D721Med (cell line): ENCODE measurements around the gene LRIG3.

Source experiments
- DNase-seq: peaks from one replicate; pipeline ENCODE4 v3.0.0; 2011; ENCODE audit warnings: low spot score; ENCODE audit not compliant: insufficient read length
- FAIRE-seq: peaks from 2 replicates; lab custom pipeline; 2011; peaks lifted over from hg19 to GRCh38; lab: Jason Lieb, UNC
- CTCF ChIP-seq: IDR thresholded peaks from 2 replicates; pipeline ENCODE4 v1.5.1; 2012; ENCODE audit warnings: mild to moderate bottlenecking, control low read depth; ENCODE audit not compliant: insufficient read depth; ENCODE audit errors: missing control alignments

LRIG3 gene

DNA sequence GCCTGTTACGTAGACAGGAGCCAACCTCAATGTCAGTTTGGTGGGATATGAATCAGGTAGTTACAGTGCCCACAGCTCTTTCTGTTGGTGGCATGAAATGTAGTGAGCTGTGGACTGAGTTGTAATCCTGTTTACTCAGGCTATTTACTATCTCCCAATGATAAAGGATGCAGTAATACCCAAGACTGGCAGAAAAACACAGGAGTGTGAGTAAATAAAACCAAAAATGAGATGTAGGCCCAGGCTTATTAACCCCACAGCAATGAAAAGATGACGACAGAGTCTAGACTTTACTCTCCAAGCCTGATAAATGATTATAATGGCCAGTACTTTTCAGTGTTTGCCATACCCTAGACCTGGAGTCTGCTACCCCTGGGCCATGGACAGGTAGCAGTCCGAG, 22.8 kb upstream of the LRIG3 start:
- no peak for TF ChIP-seq CTCF
- no peak for FAIRE-seq
- DNase-seq, result no peak

DNA sequence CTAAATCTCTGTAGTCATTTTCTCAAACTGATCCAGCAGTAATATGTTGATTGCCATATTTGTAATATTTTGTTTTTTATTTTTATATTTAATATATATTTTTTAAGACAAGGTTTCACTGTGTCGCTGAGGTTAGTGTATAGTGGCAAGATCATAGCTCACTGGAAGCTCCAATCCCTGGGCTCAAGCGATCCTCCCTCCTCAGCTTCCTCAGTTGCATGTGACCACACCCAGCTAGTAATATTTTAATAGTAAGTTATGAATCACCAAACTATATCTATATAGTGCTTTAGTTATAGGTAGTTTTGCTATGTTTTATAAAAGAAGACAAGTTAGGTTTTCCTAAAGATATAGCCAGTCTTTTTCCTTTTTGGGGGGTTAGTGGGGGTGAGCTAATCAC, 22.0 kb upstream of the LRIG3 start:
- no peak for TF ChIP-seq CTCF
- DNase-seq (no peak), FAIRE-seq (no peak)

GRCh38 chr12:58939399-58940100, 19.2 kb upstream of the LRIG3 start:
- no peak for TF ChIP-seq CTCF
- FAIRE-seq (no peak), DNase-seq (no peak)

GRCh38 chr12:58938440-58938839, 18.1 kb upstream of the LRIG3 start:
- FAIRE-seq, result no peak
- TF ChIP-seq CTCF, result no peak
- no peak for DNase-seq

DNA sequence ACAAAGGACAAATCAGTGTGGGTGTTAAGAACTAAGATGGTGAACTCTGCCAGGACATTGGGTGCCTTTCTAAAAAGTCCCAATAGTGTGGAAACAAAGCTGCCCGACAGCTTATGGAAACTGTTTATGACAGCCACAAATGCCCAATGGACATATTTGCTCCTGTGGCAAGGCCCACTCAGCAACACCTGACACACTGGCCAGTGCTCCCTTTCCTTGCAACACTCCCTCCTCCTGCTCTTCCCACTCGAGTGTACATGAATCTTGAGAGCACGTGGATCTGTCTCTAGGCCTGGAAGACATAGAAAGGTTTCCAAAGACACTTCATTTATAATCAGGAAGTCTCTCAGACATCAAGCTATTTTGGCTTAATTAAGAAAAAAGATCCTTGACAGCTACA, 14.2 kb upstream of the LRIG3 start:
- TF ChIP-seq CTCF, result no peak
- DNase-seq, result no peak
- FAIRE-seq, result no peak

DNA sequence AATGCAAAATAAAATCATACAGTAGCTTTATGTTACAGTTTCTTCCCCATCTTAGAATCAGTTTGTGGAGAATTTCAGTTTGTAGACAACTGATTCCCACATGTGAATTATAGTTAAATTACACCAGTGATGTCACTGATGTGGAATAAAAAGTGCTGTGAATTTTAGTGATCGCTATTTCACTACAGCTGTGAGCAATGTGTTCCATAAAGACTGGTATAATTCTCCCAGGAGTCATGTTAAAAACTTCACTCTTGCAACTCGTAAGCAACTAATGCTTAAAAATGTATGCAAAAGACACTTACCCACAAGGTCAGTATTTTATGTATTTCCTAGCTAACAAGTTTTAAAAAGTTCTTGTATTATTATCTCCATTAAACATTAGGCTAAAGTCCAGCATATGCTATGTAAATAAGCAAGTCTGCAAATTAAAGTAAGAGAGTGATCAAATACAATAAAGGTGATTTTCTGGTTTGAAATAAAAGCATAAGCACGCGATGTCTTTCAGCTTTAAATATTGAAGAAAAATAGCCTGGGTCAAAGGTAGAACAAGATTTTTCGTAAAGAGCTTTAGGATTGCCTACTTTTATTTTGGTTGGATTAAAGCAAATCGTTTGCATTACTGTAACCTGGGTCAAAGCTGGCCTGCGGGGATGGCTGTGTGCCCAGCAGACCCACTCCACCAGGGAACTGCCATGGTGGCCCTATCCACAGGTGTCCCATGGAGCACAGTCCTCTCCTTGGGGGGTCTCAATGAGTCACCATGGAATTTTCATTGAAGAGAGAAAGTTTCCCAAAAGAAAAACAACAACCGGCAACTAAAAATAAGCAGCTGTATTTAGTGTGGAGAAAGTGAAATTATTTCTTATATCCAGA, 12.7 kb upstream of the LRIG3 start:
- DNase-seq (no peak), FAIRE-seq (no peak)
- TF ChIP-seq CTCF, result no peak

- DNase-seq, result no peak
- FAIRE-seq, result no peak
These were observed 11.2 kb upstream of the LRIG3 start for GRCh38 chr12:58931518-58931917.

More at GRCh38 chr12:58931518-58931917, 11.2 kb upstream of the LRIG3 start:
- peak; percentile 3 for TF ChIP-seq CTCF
